NCI-H748 (cell line): ENCODE measurements around the gene PAPOLG.
"Not testable (repeated sequence)": the region's sequence is repeated elsewhere in the genome, so short reads cannot be mapped to it uniquely, and the experiment has no call there.

Experiments
- DNase-seq: peaks from one replicate; lab custom pipeline; 2025; ENCODE audit not compliant: unreplicated experiment; lab: John Stamatoyannopoulos, UW

The PAPOLG gene

DNA sequence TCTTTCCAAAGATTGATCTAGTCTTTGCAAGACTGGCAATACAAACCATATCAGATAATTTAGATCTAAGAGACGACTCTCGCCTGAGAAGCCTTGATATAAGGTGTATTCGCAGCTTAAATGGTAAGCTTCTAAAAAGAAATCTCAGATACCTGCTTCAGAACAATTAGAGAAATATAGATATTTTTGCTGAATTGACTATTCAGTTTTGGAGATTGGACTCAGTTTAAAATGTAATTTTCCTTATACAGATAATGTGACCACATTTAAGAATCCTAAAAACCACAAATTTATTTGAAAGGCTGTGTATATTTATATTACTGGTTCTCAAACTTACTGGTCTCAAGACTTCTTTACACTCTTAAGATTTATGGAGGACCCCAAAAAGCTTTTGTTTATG is 15.4 kb downstream of the PAPOLG start:
- DNase-seq, result no peak

DNA sequence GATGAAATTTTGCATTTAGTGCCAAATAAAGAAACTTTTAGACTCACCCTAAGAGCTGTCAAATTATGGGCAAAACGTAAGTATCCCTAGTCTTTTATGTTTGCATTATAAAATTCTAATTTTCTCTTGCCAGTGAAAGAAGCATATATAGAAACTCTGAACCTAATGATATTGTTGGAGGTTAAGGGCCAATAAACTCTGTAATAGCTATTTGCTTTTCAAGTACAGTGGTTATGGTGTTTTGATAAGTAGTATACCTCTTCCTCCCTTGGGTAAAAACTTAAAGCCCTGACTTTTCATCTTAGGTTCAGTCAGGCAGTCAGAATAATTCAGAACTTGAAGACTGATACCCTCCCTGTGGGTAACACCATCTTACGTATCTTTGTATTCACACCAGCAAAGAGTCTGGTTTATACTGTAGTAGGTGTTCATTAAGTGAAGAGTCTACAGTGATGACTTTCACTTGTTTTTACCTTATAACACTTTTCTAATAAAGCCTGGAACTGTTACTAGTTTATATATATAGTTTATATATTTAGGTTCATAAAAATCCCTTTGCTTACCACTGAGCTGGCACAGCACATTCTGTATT is 19.1 kb downstream of the PAPOLG start:
- DNase-seq, result no peak

DNA sequence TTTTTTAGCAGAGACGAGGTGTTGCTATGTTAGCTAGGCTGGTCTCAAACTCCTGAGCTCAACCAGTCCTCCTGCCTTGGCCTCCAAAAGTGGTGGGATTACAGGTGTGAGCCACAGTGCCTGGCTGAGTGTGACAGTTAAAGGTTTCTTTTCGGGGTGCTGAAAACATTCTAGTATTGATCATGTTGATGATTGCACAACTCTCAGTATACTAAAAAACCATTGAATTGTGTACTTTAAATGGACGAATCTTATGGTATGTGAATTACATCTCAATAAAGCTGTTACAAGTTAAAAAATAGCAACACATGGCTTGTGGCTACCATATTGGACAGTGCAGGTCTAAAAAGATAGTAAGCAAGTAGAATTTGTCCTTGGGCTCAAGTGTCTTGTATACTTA is 22.3 kb downstream of the PAPOLG start:
- DNase-seq, result no peak

DNA sequence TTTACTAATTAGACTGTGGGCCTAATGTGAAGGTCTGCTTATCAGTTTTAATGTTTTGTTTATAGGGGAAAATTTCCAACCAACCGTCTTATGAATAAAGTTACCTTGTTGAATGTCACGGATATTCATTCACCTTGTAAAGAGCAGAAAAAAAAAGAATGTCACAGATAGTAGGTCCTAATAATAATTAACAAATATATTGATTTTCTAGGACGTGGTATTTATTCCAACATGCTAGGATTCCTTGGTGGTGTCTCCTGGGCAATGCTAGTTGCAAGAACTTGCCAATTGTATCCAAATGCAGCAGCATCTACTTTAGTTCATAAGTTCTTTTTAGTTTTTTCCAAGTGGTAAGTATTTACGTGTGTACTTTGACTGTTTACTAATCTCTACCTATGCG is 23.4 kb downstream of the PAPOLG start:
- DNase-seq, result no peak

DNA sequence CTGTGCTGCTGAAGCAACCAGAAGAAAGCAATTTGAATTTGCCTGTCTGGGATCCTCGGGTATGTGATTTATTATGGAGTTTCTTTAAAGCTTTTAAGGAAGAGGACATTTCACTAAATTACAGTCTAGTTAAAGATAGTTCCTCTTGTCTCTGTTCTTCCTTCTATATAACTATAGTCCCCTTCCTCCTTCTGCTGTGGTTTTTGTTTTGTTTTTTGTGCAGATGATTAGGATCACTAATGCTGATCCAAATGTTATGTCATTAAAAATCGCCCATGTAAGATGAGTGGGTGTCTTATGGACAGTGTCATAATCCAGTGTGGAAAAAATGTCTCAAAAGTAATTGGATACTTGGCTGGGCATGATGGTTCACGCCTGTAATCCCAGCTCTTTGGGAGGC is 24.7 kb downstream of the PAPOLG start:
- DNase-seq, result no peak

DNA sequence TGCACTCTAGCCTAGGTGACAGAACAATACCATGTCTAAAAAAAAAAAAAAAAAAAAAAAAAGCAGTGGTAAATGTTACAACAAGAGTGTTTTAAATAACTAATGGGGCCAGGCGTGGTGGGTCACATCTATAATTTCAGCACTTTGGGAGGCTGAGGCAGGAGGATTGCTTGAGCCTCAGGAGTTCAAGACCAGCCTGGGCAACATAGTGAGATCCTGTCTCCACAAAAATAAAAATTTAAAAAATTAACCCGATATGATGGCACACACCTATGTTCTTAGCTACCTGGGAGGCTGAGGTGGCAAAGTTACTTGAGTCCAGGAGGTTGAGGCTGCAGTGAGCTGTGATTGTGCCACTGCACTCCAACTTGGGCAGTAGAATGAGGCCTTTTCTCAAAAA is 37.1 kb downstream of the PAPOLG start:
- DNase-seq, result no peak

DNA sequence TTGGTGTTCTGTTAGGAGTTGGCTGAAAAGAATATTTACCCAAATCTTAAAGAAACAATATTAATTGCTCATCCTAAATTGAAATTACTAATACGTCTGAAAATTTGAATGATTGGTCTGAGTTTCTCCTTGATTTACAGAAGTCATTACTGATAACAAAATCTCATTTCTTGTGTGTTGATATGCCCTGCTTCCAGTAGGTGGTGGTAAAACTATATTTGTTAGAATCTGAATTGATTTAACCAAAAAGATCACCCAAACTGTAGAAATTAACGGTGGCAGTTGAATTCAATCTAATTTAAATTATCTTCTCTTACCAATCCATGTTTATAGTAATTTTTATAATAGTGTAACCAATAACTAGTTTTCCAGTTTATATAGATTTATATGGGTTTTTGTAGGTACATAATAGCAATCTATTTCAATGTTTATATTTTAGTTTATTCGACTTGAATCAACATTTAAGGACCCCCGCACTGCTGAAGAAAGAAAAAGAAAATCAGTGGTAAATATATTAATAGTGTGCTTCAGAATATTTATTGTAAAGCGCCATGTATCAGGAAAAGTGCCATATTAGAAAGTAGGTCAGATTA is 38.3 kb downstream of the PAPOLG start:
- DNase-seq, result peak; percentile 1

DNA sequence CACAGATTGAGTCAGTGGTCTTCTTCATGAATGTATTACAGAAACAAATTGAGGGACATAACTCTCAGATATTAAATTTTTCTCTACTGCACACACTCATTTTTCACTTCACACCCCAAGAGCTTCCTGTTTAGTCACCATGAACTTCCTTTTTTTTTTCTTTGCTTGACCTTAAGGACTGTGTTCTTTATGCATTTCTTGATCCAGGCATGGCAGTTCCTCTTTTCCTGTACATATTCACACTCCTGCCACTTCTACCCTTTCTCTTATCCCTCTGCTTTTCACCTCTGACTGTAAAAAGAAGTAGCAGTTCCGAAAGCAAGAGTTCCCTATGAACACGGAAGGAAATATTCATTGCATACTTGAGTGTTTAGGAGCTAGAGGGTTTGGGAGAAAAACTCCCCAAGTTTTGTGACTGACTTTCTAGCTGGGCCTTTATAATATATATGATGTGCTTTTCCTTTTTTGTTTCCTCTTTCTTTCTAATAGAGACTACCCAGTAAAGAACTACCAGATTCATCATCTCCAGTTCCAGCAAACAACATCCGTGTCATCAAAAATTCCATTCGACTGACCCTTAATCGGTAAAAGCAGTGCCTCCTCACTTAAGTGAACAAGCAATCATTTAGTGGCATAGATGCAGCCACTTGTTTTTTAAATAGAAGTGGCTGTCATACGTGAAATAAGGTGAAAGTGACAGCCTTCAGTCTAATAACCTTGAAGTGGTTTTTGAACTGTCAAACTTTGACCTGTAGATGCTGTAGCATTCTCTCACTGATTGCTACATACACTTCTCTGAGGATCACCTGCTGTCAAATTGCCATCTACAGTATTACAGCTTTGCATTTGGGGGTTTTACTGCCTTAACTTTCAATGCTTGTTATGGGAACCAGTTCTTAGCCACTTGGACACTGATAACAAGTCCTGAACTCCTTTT is 40.8 kb downstream of the PAPOLG start:
- DNase-seq, result no peak

DNA sequence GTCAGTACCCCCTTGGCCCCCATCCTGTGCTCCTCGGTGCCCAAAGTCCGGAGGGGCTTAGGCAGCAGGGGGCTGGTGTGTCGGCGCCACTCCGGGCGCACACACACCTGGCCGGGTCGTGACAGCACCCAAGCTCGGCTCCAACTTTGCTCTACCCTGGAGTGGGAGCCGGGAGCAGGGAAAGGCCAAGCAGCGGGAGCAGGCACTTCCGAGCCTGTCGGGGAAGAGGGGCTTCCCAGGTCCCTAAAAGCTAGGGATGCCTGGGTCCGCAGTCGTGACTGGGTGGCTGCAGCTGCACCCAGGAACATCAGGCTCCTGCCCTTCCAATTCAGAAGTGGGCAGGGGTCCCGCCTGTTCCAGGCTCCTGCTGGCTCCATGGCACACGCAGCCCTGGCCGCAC is 48.4 kb downstream of the PAPOLG start:
- DNase-seq, result no peak

DNA sequence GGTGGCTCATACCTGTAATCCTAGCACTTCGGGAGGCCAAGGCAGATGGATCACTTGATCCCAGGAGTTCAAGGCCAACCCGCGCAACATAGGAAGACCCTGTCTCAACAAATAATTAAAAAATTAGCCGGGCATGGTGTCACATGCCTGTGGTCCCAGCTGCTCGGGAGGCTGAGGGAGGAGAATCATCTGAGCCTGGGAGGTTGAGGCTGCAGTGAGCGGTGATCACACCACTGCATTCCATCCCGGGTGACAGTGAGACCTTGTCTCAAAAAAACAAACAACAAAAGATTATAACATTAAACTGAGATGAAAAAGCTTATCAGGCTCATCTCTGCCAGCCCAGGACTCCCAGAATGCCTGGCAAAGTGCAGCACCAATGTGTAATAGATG is 50.5 kb downstream of the PAPOLG start:
- DNase-seq, result no peak

DNA sequence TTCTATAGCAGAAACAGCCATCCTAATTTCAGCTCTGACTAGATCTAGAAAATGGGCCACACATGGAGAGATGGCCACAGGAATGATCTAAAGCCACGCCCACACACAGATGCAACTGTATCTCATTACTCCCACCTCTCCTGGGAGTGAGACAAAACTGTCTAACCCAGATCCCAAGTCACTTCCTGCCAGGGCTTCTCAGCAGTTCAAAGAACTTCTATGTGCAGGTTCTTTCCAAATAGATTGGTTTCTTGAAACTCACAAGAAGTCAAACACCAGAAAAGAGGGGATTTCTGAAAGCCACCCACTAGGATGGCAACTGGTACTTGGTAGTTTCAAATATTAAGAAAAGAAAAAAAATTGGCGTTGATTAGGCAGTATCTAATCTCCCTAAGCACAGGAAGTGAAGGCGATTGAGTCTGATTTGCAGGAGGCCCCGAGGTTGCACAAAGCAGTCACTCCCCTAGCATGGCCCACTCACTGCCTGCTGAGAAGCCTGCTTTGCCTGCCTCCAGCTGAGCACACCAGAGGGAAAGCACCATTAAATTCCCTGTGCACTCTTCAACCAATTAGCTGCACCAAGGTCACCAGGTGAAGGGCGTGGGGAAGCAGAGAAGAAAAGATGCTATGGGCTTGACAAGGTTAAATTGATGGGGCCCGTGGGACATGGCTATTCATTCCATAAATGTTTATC is 51.1 kb downstream of the PAPOLG start:
- DNase-seq, result peak; percentile 70

DNA sequence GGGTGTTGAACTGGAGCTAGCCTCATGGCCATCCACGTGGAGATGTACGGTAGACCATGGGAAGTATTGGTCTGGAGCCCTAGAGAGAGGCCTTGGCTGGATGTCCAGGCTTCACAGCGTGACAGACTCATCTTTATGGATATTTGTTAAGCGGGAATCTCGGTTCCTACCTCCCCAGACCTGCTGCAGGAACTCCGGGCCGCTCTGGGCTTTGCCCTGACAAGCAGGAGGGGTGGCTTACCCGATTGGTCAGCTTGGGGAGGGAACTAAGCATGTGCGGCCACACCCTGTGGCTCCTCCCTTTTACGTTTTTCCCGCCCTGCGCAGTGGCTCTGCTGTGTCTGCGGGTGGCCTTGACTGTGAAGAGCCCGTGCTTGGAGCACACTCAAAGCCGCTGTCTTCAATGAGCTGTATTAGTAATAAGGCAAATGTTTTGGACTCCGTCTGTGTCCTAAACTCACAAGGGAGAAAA is 52.3 kb downstream of the PAPOLG start:
- no peak for DNase-seq

DNA sequence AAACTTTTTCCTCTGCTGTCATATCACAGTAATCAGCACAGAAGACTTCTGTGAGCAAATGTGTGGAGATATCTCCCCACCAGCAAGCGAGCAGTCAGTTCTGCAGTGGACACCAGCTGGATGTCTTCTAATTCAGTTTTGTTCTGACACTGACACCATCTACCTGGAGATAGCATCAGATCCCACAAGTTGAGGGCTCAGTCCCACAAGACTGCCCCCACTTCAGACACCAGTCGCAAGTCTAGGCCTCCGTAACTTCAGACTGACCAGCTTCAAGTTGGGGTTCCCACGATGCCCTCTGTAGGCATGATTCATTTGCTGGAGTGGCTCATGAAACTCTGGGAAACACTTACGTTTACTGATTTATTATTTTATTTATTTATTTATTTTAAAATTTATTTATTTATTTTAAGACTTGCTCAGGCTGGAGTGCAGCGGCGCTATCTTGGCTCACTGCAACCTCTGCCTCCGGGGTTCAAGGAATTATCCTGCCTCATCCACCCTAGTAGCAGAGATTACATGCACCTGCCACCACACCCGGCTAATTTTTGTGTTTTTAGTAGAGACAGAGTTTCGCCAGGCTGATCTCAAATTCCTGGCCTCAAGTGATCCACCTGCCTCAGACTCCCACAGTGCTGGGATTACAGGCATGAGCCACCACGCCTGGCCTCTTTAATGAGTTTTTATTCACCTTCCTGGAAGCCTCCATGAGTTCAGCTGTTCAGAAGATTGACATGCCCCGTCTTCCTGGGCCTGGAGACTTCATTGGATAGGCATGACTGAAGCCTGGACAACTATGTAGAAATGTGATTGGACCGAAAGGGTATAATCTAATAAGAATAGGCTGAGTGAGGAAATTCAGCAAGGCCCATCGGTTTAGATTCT is 55.7 kb downstream of the PAPOLG start:
- DNase-seq, result no peak

DNA sequence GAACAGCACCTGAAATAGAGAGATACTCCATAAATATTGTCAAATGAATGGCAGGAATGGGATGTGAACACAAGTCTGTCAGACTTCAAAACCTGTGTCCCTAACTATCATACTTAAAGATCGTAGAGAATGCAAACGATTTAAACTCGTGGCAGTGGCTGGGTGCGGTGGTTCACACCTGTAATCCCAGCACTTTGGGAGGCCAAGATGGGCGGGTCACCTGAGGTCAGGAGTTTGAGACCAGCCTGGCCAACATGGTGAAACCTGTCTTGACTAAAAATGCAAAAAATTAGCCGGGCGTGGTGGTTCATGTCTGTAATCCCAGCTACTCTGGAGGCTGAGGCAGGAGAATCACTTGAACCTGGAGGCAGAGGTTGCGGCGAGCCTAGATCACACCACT is 61.1 kb downstream of the PAPOLG start:
- DNase-seq, result not testable (repeated sequence)

DNA sequence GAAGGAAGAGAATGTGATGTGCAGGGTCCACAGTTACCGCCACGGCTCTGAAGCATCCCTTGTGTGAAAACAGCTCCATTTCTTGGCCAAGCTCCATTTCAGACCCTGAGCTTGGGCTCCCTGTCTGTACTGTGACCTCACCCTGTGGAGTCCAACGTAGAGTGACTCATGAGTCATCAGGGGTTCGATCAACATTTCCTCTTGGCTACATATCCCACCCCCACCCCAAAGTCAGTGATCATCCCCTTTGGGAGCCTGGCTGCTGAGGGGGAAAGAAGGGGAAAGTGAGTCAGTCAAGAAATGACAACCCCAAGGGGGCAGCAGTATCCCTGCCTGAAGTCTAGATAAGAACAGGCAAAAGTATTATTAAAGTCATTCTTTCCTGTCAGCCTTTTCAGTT is 62.2 kb downstream of the PAPOLG start:
- DNase-seq, result no peak

DNA sequence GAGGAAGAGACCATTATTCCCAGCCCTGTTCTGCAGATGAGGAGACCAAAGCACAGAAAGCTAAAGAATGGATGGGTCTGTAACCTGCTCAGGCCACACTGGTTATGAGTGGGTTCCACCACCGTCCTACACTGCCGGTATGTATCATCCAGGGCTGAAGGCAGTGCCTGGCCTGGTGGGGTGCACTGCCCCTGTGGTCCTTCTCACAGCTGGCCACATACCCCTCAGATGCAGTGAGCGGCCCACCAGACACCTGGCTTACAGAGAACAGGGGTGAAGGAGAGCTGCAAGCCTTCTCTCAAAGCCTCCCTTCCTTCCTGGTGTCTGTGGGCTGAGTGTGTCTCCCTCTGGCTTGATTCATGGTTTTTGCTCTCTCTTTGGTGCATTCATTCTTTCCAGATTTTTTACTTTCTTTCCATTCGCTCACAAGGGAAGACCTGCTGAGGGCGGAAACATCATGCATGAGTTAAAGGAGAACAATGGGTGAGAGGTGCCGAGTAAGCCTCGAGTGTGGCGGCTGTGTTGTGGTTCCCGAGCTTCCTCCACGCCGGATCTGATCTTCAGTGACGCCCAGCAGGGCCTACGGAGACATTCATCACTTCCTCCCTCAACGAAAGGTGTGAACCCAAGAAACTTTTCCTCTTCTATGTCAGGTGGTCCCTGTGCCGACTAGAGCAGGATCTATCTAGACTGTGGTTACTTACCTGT is 63.2 kb downstream of the PAPOLG start:
- DNase-seq, result no peak

DNA sequence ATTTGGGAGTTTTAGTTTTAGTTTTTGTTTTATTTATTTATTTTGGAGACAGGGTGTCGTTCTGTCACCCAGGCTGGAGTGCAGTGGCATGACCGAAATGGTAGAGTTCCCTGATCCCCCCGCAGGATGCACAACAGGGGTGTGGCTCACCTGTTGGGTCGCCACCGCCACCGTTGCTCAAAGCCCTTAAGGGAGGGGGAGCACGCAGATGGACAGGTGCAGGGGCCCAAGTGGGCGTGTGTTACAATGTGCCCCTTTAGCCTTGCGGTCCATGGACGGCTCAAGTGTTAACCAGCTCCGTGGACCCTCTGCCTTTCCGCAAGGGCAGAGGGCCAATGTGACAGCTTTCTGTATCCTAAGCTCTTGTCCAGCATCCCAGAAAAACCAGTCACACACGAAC is 63.9 kb downstream of the PAPOLG start:
- DNase-seq, result no peak

DNA sequence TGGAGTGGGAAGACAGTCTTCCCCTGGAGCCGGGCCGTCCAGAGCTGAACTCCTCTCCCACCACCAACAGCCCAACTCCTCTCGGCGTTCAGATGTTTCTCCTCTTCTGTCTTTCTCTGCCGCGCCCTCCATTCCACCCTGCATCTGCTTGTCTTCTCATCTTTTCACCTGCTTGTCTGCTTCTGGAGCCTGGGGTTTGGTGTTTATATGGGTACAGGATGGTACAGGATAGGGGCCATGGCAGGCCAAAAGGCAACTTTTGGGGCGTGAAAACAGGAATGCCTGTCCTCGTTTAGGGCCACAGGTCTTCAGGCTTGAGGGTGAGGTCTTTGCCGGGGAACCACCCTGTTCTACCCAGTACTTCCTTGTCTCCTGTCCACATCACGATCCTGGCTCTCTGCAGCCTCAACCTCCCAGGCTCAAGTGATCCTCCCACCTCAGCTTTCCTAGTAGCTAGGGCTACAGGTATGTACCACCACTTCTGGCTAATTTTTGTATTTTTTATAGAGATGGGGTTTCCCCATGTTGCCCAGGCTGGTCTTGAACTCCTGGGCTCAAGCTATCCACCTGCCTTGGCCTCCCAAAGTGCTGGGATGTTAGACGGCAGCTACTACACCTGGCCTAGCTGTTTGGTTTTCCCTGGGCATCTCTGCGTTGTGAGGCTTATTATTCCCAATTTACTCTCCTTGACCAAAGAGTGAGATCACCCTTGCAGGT is 64.5 kb downstream of the PAPOLG start:
- DNase-seq, result no peak

DNA sequence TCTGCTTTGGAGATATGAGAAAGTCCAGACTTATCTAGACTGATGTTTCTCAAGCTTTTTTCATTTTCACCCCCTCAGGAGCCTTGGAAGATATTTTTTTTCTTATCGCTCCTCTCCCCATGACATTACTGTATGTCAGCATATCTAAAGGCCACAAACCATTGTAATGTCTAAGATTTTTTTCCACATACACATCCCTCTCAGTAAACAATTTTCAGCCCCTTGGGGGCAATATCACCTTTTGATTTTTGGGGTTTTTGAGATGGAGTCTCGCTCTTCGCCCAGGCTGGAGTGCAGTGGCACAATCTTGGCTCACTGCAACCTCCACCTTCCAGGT is 65.0 kb downstream of the PAPOLG start:
- no peak for DNase-seq
